HEK293 (cell line): ENCODE measurements around the gene MBD6.

Experiments used
- CTCF ChIA-PET: fragments of 350-600 bp; formaldehyde crosslinking; extraction: SDS; loops from one replicate; lab custom pipeline; 2021; ENCODE audit warnings: antibody characterized with exemption; lab: Yijun Ruan, JAX
- POLR2A ChIA-PET: fragments of 300-600 bp; formaldehyde crosslinking; extraction: SDS; loops from one replicate; lab custom pipeline; 2020; ENCODE audit warnings: antibody characterized with exemption, inconsistent platforms; lab: Yijun Ruan, JAX
- H3K27ac ChIP-seq: fragments of 200-500 bp; sonication (Bioruptor generic); 2 replicates; pipeline ENCODE4 v1.5.1; 2014; ENCODE audit warnings: low read depth, low read length, control low read depth, inconsistent platforms; ENCODE audit errors: extremely low read depth
- H3K36me3 ChIP-seq, 2 experiments: fragments of 200-500 bp in 1 of 2; sonication (Bioruptor generic) in 1 of 2; 1 replicate in 1 of 2; 2 replicates in 1 of 2; pipeline ENCODE4 v1.5.1; 2014 to 2017; ENCODE audit warnings: inconsistent platforms in 2 of 2, low read length in 2 of 2; ENCODE audit not compliant: control insufficient read depth in 2 of 2, insufficient read depth in 1 of 2
- H3K4me1 ChIP-seq: fragments of 200-500 bp; sonication (Bioruptor generic); 2 replicates; pipeline ENCODE4 v1.5.1; 2014; ENCODE audit warnings: mild to moderate bottlenecking, low read length, inconsistent platforms; ENCODE audit not compliant: control insufficient read depth, insufficient read depth
- H3K4me3 ChIP-seq: 2 replicates; pipeline ENCODE4 v1.5.1; 2011; ENCODE audit warnings: low read depth, mild to moderate bottlenecking, control low read depth, low read length, moderate library complexity
- H3K9me3 ChIP-seq: fragments of 200-500 bp; sonication (Bioruptor generic); 2 replicates; pipeline ENCODE4 v1.5.1; 2014; ENCODE audit warnings: low read depth, low read length, inconsistent platforms; ENCODE audit not compliant: control insufficient read depth, insufficient read depth
- AEBP2 ChIP-seq: fragments of 450-650 bp; formaldehyde crosslinking; IDR thresholded peaks from 2 replicates; pipeline ENCODE4 v1.5.1; 2016; ENCODE audit warnings: missing biosample characterization, missing genetic modification characterization, borderline replicate concordance
- PRDM1 ChIP-seq: fragments of 450-650 bp; formaldehyde crosslinking; IDR thresholded peaks from 2 replicates; pipeline ENCODE4; 2016; ENCODE audit warnings: missing biosample characterization, missing genetic modification characterization
- SCRT2 ChIP-seq: fragments of 450-650 bp; formaldehyde crosslinking; IDR thresholded peaks from 2 replicates; pipeline ENCODE4 v1.5.1; 2016; ENCODE audit warnings: missing biosample characterization, missing genetic modification characterization
- ZNF112 ChIP-seq: fragments of 450-650 bp; formaldehyde crosslinking; IDR thresholded peaks from 2 replicates; pipeline ENCODE4 v1.5.0; 2017; ENCODE audit warnings: missing biosample characterization, missing genetic modification characterization
- ZNF157 ChIP-seq: fragments of 450-650 bp; formaldehyde crosslinking; IDR thresholded peaks from 2 replicates; pipeline ENCODE4 v1.5.1; 2016; ENCODE audit warnings: missing biosample characterization, missing genetic modification characterization
- ZNF223 ChIP-seq: fragments of 450-650 bp; formaldehyde crosslinking; IDR thresholded peaks from 2 replicates; pipeline ENCODE4 v1.5.1; 2016; ENCODE audit warnings: missing biosample characterization, missing genetic modification characterization
- ZNF658 ChIP-seq: fragments of 450-650 bp; formaldehyde crosslinking; IDR thresholded peaks from 2 replicates; pipeline ENCODE4; 2016; ENCODE audit warnings: missing biosample characterization, missing genetic modification characterization
- ZNF777 ChIP-seq: fragments of 450-650 bp; formaldehyde crosslinking; IDR thresholded peaks from 2 replicates; pipeline ENCODE4 v1.5.1; 2017; ENCODE audit warnings: missing biosample characterization, missing genetic modification characterization, borderline replicate concordance
- ZSCAN4 ChIP-seq: fragments of 450-650 bp; formaldehyde crosslinking; IDR thresholded peaks from 2 replicates; pipeline ENCODE4 v1.5.1; 2017; ENCODE audit warnings: missing biosample characterization, missing genetic modification characterization
- TF ChIP-seq, protein P1 (sequence below): fragments of 450-650 bp; formaldehyde crosslinking; IDR thresholded peaks from 2 replicates; pipeline ENCODE4 v1.5.1; 2016; ENCODE audit warnings: missing biosample characterization, missing genetic modification characterization
- TF ChIP-seq, protein P2 (sequence below): fragments of 450-650 bp; formaldehyde crosslinking; IDR thresholded peaks from 2 replicates; pipeline ENCODE4 v1.5.0; 2017; ENCODE audit warnings: missing biosample characterization, missing genetic modification characterization, borderline replicate concordance
- TF ChIP-seq, protein P3 (sequence below): fragments of 450-650 bp; formaldehyde crosslinking; IDR thresholded peaks from 2 replicates; pipeline ENCODE4 v1.5.1; 2016; ENCODE audit warnings: missing biosample characterization, missing genetic modification characterization

Gene MBD6

DNA sequence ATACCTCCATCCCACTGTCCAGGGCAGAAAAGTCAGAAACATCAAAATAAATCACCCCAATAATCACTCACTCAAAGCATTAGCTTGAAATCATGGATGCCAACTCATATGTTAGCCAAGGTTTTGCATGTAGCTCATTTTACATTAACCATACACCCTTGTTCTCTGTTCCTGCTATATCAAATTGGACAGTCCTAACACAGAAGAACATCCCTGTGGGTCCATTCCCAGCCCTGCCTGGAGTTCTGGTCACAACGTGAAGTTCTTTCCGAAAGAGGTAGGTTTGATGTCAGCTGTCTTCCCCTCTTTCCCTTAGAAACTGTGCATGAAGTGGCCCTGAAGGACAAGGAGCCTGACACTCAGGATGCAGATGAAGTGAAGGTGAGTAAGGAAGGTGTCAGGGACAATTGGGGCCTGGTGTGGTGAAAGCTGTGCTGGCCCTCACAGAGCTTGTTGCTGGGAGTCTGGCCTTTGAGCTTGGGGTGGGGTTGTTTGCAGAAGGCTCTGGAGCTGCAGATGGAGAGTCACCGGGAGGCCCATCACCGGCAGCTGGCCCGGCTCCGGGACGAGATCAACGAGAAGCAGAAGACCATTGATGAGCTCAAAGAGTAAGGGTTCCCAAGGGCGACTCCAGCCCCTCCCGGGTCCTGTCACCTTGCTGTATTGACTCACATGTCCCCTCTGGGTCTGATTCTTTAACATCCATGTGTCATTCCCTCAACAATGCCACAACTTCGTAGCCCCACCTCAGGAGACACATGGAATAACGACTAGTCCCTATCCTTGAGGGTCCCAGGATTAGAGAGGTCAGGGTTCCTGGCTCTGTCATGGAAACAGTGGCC, 53.4 kb downstream of the MBD6 start:
- peaks cover 14 to 66% of the 10 kb centered on the region in 2 experiments for H3K36me3 ChIP-seq
- CTCF ChIA-PET, result interaction anchor here (0.8 to 3.5 kb wide), 4 partner anchors 9 to 55 kb away, joined by 3 to 37 read pairs (median 4); no protein-coding TSS in a partner anchor
- no peak overlapping the region for H3K27ac ChIP-seq
- TF ChIP-seq, protein P1, sequence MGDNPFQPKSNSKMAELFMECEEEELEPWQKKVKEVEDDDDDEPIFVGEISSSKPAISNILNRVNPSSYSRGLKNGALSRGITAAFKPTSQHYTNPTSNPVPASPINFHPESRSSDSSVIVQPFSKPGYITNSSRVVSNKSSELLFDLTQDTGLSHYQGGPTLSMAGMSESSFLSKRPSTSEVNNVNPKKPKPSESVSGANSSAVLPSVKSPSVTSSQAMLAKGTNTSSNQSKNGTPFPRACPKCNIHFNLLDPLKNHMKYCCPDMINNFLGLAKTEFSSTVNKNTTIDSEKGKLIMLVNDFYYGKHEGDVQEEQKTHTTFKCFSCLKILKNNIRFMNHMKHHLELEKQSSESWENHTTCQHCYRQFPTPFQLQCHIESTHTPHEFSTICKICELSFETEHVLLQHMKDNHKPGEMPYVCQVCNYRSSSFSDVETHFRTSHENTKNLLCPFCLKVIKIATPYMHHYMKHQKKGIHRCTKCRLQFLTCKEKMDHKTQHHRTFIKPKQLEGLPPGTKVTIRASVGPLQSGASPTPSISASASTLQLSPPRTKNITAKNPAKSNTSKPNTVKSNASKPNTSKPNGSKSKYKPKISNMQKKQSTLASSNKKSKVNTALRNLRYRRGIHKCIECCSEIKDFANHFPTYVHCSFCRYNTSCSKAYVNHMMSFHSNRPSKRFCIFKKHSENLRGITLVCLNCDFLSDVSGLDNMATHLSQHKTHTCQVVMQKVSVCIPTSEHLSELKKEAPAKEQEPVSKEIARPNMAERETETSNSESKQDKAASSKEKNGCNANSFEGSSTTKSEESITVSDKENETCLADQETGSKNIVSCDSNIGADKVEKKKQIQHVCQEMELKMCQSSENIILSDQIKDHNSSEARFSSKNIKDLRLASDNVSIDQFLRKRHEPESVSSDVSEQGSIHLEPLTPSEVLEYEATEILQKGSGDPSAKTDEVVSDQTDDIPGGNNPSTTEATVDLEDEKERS (tag by site-specific recombination), result no peak
- TF ChIP-seq ZSCAN4 (tag by site-specific recombination) (no peak), PRDM1 (tag by site-specific recombination) (no peak)
- TF ChIP-seq, protein P2, sequence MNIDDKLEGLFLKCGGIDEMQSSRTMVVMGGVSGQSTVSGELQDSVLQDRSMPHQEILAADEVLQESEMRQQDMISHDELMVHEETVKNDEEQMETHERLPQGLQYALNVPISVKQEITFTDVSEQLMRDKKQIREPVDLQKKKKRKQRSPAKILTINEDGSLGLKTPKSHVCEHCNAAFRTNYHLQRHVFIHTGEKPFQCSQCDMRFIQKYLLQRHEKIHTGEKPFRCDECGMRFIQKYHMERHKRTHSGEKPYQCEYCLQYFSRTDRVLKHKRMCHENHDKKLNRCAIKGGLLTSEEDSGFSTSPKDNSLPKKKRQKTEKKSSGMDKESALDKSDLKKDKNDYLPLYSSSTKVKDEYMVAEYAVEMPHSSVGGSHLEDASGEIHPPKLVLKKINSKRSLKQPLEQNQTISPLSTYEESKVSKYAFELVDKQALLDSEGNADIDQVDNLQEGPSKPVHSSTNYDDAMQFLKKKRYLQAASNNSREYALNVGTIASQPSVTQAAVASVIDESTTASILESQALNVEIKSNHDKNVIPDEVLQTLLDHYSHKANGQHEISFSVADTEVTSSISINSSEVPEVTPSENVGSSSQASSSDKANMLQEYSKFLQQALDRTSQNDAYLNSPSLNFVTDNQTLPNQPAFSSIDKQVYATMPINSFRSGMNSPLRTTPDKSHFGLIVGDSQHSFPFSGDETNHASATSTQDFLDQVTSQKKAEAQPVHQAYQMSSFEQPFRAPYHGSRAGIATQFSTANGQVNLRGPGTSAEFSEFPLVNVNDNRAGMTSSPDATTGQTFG (tag by site-specific recombination), result no peak
- TF ChIP-seq, all 188 proteins: peak for 0
- Histone ChIP-seq H3K9me3 (no peaks in the 10 kb centered on the region), H3K4me1 (no peaks in the 10 kb centered on the region), H3K4me3 (no peak overlapping the region)
- POLR2A ChIA-PET, result interaction anchor here (0.7 to 1.4 kb wide), 3 partner anchors 17 to 57 kb away, joined by 3 read pairs; partner anchors contain the start of genes B4GALNT1 and DCTN2

DNA sequence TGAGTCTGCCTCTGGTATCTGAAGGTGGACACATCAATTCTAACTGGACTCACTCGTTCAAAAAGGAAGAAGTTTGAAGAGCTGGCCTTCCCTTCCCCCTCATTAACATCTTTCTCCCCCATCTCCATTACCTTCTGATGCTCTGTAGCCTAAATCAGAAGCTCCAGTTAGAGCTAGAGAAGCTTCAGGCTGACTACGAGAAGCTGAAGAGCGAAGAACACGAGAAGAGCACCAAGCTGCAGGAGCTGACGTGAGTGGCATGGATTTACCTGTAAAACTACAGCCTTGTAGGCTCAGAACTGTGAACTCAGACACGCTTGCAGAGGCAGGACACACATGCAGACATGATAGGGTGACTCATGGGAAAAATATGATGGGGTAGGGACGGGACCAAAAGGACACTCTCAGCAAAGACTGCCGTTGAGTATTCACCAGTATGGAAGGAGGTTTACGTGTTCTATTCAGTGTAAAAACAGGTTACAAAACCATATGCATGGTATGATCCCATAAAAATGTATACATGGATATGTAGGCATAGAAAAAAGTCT, 54.1 kb downstream of the MBD6 start:
- peaks cover 8 to 70% of the 10 kb centered on the region in 2 experiments; a peak in 2 of 3 replicates for H3K36me3 ChIP-seq
- H3K4me1 ChIP-seq, result no peaks in the 10 kb centered on the region
- POLR2A ChIA-PET, result interaction anchor here (0.7 kb wide), 1 partner anchor 16 kb away, joined by 3 read pairs; no protein-coding TSS in a partner anchor
- H3K9me3 ChIP-seq, result no peaks in the 10 kb centered on the region
- TF ChIP-seq ZNF112 (tag by site-specific recombination) (no peak), ZNF223 (no peak), ZNF658 (tag by site-specific recombination) (no peak), AEBP2 (tag by site-specific recombination) (no peak), ZNF777 (tag by site-specific recombination) (no peak), SCRT2 (tag by site-specific recombination) (no peak), ZNF157 (tag by site-specific recombination) (no peak)
- TF ChIP-seq, protein P3, sequence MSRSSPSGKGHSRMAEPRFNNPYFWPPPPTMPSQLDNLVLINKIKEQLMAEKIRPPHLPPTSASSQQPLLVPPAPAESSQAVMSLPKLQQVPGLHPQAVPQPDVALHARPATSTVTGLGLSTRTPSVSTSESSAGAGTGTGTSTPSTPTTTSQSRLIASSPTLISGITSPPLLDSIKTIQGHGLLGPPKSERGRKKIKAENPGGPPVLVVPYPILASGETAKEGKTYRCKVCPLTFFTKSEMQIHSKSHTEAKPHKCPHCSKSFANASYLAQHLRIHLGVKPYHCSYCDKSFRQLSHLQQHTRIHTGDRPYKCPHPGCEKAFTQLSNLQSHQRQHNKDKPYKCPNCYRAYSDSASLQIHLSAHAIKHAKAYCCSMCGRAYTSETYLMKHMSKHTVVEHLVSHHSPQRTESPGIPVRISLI (tag by site-specific recombination), result no peak
- CTCF ChIA-PET, result interaction anchor here (0.6 to 3.5 kb wide), 4 partner anchors 8 to 114 kb away, joined by 4 to 37 read pairs (median 4); no protein-coding TSS in a partner anchor
- H3K27ac ChIP-seq, result no peak overlapping the region
- no peak overlapping the region for H3K4me3 ChIP-seq
